Activated CD4-positive, alpha-beta T cell treated with anti-CD3 and anti-CD28 coated beads, Interleukin-2, amount 50 U/mL, for 24 hours (primary cell): Measurements from ENCODE around the gene RNF220.

Experiments
- DNase-seq, 2 donors: peaks; one replicate each; pipeline ENCODE4 v3.0.0-alpha.2; 2020; ENCODE audit warnings: low read depth in 1 of 2, low spot score in 1 of 2

The RNF220 gene

GRCh38 chr1:44405031-44405797 is at the start of gene RNF220:
RNF220 (plus strand) TSS chr1:44405255.
- peak; percentile 17 to 28 for DNase-seq

DNA sequence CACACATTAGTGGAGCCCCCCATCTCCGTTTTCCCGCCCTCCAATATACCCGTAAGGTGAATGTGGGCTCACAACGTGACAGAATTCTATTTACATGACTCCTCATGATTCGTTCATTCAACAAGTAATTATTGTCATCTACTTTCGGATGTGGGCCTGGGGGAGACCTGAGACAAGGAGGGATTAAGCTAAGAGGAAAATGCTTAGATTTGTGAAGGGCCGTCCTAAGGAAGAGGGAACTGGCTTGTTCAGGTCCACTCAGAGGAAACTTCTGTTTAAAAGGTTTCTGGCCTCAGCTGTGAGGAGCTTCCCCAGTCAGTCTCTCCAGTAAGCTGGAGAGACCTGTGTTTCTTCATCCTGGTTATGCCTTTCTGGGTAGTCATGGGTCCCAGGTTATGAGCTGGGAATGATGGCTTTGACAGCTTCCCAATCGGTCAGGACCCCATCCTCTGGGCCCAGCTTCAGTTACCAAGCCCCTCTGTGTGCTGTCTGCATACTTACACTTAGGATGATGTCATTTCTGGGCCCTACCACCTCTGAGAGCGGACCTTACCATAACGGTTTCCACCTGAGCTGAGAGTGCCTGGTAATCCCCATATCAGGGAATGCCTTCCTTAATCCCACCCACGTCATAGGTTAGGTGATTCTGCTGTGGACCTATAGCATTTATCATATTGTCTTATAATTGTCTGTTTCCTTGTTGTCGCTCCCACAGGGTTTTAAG is 49.3 kb upstream of the RNF220 start:
- DNase-seq = no peak

DNA sequence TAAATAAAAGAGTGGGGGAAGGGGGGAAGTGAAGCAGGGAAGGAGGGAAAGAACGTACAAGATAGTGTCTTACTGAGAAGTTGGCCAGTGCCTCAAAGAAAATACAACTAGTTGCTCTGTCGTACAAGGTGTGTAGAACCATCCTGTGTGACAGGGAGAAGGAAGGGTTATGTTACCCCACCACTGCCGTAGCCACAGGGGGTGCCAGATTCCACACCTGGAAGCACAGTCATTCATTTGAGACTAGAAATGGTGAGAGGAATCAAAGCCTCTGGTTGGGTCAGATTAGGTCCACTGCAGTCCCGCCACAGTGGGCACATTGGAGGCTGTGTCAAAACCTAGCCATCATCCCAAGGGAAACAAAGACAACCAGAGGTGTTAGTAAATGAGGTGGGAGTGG is 47.3 kb upstream of the RNF220 start:
- no peak for DNase-seq

DNA sequence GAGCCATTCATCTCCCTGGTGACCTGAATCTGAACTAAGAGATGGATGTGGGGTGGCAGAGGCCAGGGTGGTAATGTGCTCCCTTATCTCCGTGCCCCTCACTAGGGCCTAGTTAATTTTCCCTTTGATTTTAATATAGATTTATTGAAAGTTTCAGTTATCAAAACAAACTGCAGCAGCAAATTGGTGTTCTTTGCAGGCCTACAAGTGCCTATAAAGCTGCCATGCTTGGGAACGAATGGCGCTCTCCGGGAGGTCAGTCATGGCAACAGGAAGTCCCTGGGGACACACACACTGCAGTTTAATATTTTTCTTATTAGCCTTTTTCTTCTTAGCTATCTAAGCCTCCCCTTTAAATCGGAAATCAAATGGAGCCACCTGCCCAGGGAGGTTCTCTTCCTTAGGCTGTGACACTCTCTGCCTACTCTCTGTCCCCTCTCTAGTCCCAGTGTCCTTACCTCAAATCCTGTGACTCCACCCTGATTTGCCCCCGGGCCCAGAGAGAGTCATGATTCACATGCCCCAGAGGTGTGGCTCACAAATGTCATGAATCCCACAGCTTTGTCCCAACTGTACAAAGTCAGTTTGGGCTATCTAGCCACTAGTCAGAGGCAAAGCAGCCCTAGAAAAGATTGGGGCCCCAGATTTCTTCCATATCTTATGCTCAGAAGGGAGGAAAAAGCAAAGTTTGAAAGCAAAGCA is 45.7 kb upstream of the RNF220 start:
- DNase-seq = no peak

- no peak for DNase-seq
Measured at GRCh38 chr1:44361478-44361877, 43.6 kb upstream of the RNF220 start.

DNA sequence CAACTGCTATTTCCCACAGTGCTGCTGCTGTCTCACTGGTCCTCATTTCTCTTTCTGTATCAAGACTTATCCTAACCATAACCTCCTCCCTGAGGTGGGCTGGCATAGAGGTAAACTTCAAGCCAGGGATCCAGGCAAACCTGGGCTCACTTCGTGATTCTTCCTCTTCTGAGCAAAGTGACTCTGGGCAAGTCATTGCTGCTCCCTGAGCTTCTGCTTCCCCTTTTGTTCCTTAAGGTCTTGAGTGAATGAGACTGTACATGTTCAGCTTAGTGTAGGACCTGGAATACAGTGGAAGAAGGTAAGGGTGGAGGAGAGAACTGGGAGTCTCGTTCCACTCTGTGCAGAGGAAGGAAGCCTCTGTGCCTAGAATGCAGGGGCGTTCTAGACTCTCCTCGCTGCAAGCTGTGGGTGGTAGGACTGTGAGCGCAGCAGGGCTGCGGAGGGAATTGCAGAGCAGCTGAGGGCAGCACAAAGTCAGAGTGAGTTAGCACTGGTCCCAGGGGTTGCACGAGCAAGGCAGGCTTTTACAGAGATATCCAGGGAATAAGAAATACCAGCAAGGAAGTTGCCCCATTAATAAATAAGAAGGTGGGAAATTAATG is 38.6 kb upstream of the RNF220 start:
- DNase-seq = no peak

DNA sequence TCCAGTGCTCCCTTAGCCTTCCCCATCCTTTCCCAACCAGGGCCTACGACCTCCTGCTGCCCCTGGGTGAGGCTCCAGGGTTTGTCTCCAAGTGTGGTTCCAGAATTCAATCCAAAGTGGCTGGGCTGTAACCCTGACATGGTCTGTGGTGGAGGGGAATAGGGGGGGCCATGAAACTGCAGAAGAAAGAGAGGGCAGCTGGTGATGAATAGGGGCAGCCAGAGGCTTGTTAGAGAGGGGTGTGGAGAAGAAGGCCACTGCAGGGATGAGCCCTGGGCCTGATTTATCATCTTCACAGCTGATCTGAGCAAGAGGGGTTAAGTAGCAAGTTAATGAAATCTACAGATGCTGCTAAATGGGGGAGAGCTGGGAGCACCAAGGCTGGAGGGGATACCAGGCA is 37.1 kb upstream of the RNF220 start:
- DNase-seq = no peak

DNA sequence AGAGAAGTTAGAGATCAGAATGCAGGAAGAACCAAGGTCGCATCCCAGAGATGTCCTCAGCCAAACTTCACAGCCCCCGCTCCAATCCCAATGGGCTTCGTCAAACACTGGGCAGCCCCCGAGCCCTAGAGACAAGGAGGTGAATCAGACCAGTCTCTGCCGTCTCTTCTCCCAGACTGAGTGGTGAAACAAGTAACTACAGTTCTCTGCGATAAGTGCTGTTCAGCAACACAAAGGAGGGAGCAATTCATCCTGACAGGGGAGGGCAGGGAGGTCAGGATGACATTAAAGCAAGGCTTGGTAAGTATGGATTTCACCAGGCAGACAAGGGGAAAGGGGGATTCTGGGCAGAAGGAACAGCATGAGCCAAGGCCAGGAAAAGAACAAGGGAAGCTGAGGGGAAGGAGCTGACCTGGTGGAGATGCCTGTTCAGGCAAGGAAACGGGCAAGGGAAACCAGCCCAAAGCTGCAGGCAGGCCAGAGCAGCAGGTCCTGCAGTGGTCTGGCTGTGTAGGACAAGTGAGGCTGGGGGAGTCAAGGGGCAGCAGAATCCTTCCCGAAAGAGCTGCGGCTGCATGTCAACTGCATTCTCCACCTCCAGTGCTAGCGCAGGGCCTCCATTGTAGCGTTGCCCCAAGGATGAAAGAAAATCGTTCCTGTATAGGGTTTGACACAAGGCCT is 36.4 kb upstream of the RNF220 start:
- DNase-seq = no peak

DNA sequence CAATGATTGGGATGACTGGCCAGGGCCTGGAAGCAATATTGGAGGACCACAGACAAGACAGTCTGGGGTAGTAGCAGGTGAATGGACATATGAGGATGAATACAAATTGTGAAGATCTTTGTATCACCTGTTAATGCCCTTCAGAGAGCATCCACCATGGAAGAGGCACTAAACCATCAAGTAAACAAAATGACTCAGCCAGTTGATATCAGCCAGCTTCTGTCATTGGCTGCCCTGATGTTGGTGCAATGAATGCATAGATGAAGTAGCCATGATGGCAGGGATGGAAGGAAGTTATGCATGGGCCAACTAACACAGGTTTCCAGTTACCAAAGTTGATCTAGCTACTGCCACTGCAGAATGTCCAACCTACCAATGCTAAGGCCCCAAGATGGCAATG is 33.8 kb upstream of the RNF220 start:
- no peak for DNase-seq

DNA sequence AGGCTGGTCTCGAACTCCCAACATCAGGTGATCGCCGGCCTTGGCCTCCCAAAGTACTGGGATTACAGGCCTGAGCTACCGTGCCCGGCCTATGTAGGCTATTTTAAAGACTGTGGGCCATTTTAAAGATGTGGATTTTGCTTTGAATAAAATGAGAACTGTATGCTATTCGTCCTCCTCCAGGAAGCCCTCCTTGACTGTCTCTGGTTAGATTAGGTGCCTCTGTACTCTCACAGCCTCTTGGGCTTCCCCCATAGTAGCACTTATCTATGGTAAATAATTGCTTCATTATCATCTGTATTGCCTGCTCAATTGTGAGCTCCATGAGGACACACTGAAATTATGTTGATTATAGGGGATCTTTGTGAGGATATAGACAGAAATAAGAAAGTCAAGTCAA is 29.5 kb upstream of the RNF220 start:
- no peak for DNase-seq

GRCh38 chr1:44377925-44378784 is 26.9 kb upstream of the RNF220 start:
- DNase-seq = peak in 1 of 2 donors; percentile 28

- DNase-seq = no peak
Measured at GRCh38 chr1:44380666-44381177, 24.3 kb upstream of the RNF220 start.

DNA sequence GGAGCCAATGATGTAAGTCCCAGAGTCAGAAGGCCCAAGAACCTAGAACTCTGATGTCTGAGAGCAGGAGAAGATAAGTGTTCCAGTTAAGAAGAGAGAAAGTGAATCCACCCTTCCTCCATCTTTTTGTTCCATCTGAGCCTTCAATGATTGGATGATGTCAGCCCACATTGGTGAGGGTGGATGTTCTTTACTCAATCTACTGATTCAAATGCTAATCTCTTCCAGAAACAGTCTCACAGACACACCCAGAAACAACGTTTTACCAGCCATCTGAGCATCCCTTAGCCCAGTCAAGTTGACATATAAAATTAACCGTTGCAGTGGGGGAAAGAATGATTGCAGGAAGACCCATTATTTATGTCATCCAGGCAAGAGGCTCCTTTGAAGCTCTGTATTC is 16.5 kb upstream of the RNF220 start:
- DNase-seq = no peak

GRCh38 chr1:44389437-44389836 is 15.6 kb upstream of the RNF220 start:
- DNase-seq = no peak

DNA sequence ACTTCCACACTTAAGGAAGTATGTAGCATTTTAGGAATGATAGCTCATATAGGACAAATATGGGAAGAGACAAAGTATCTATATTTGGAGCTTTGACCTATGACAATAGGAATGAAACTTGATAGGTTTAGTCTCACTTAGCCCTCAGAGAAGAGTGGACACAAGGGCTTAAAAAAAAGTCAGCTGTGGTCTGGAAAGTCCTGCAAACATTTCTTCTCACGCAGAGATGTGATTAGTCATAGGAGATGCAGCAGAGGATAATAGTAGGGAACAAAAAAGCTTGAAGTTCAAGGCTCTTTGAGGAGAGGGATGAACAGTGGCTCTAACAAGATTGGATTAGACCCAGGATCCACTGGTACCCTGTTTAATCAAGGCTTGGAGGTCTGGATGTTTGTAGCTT is 14.8 kb upstream of the RNF220 start:
- no peak for DNase-seq

- DNase-seq = no peak
Measured at GRCh38 chr1:44401256-44402228, 3.5 kb upstream of the RNF220 start.

DNA sequence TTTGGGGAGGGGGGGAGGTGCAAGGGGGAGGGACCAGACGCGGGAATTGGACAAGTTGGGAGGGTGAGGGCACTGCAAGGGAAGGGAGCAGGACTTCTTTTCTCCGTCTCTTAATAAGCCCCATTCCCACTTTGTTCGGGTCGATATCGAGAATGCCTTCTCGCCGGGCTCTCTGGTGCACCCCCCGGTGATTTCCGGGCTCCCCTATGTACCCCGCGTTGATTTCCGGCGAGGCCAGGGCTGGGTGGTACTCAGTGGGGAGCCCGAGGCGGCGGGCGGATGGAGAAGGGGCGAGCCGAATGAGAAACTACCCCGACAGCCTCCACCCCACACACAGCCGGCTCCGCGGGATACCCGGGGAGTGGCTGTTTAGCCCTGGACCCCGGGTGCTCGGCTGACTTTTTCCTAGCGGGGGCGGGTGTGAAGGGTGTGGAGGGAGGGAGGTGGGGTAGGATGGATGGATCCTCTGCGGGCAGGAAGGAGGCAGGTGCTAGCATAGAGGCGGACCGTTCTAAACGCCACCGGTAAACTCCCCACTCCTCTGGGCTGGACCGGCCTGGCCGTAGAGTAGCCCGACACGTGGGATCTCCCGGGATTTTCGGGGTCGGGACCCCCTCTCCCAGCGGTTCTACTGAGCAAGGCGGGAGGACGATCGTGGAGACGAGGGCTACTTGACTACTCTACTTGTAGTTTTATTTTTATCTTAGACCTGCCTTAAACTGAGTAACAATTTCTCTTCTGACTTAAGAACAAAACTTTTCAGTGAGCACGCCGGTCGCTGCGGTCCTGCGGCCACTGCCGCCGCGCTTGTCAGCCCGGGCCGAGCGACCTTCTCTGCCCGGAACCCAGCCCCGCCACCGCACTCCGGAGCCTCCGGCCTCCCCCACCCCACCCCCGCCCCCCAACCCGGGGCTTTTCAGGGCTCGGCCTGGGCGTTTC is 1.0 kb downstream of the RNF220 start:
- DNase-seq = peak in 1 of 2 donors; percentile 8
